ENCODE results near the gene FAM168A. TPM values are rescaled to one million over a fixed set of nuclear protein-coding genes. Genes with fewer than 3 reads are reported as not detected.

The FAM168A gene
- total and polyA plus RNA-seq, 7 donors, result 5.3 to 28.6 (median 18.1) TPM

- Histone ChIP-seq H3K9me3 (no peaks in the 10 kb centered on the region), H3K4me3 (no peak overlapping the region), H3K4me1 (peaks cover 9% of the 10 kb centered on the region), H3K27me3 (ENCODE audit: insufficient read depth in 3 of 3, low read length in 2 of 3) (no peaks in the 10 kb centered on the region), H3K36me3 (ENCODE audit: insufficient read depth in 1 of 2, low read depth in 1 of 2) (peaks cover 0 to 6% of the 10 kb centered on the region in 2 donors), H3K27ac (no peak overlapping the region)
- intact Hi-C loops (cut with DNase I), result no loop called here
- TF ChIP-seq CTCF (IDR thresholded peaks at IDR 0.05), result no peak
- ATAC-seq (no peak), DNase-seq (no peak)
- WGBS, 3 donors, result 93 to 99% (median 93%) methylated on average over 4 of the region's 4 CpGs
Measured at GRCh38 chr11:73430326-73430725, 167.6 kb downstream of the FAM168A start.

- no peaks in the 10 kb centered on the region for H3K27me3 ChIP-seq (ENCODE audit: insufficient read depth in 3 of 3, low read length in 2 of 3)
- peaks cover 9% of the 10 kb centered on the region for H3K4me1 ChIP-seq
- WGBS, 3 donors, result 64 to 82% (median 68%) methylated on average over 5 of the region's 5 CpGs
- intact Hi-C loops (cut with DNase I), result no loop called here
- no peak for TF ChIP-seq CTCF (IDR thresholded peaks at IDR 0.05)
- peak in 2 of 4 donors; percentile 50 to 70 for ATAC-seq
- H3K36me3 ChIP-seq (ENCODE audit: insufficient read depth in 1 of 2, low read depth in 1 of 2), result peaks cover 0 to 6% of the 10 kb centered on the region in 2 donors
- H3K27ac ChIP-seq, result no peak overlapping the region
- H3K9me3 ChIP-seq, result no peaks in the 10 kb centered on the region
- DNase-seq, result no peak
- no peak overlapping the region for H3K4me3 ChIP-seq
Measured at GRCh38 chr11:73429121-73429750, 168.7 kb downstream of the FAM168A start.

- no peak for ATAC-seq
- no peak for TF ChIP-seq CTCF (IDR thresholded peaks at IDR 0.05)
- Histone ChIP-seq H3K27me3 (ENCODE audit: insufficient read depth in 3 of 3, low read length in 2 of 3) (no peaks in the 10 kb centered on the region), H3K9me3 (no peaks in the 10 kb centered on the region), H3K4me1 (peaks cover 9% of the 10 kb centered on the region), H3K36me3 (ENCODE audit: insufficient read depth in 1 of 2, low read depth in 1 of 2) (peaks cover 0 to 6% of the 10 kb centered on the region in 2 donors), H3K4me3 (no peak overlapping the region), H3K27ac (no peak overlapping the region)
- no peak for DNase-seq
- intact Hi-C loops (cut with DNase I), result no loop called here
Measured at GRCh38 chr11:73428699-73429098, 169.2 kb downstream of the FAM168A start.

- H3K36me3 ChIP-seq (ENCODE audit: insufficient read depth in 1 of 2, low read depth in 1 of 2), result peaks cover 0 to 6% of the 10 kb centered on the region in 2 donors
- ATAC-seq (no peak), DNase-seq (no peak)
- intact Hi-C loops (cut with DNase I), result no loop called here
- no peak for TF ChIP-seq CTCF (IDR thresholded peaks at IDR 0.05)
- H3K9me3 ChIP-seq, result no peaks in the 10 kb centered on the region
- H3K4me1 ChIP-seq, result peaks cover 9% of the 10 kb centered on the region
- H3K27me3 ChIP-seq (ENCODE audit: insufficient read depth in 3 of 3, low read length in 2 of 3), result no peaks in the 10 kb centered on the region
- H3K4me3 ChIP-seq, result no peak overlapping the region
- H3K27ac ChIP-seq, result no peak overlapping the region
Measured at GRCh38 chr11:73428227-73428626, 169.7 kb downstream of the FAM168A start.
